ENCODE data around the gene NTRK3.

The NTRK3 gene

GRCh38 chr15:88257311-88258092 lies 963 bp upstream of the NTRK3 start:
- DNase-seq = no peak

DNA sequence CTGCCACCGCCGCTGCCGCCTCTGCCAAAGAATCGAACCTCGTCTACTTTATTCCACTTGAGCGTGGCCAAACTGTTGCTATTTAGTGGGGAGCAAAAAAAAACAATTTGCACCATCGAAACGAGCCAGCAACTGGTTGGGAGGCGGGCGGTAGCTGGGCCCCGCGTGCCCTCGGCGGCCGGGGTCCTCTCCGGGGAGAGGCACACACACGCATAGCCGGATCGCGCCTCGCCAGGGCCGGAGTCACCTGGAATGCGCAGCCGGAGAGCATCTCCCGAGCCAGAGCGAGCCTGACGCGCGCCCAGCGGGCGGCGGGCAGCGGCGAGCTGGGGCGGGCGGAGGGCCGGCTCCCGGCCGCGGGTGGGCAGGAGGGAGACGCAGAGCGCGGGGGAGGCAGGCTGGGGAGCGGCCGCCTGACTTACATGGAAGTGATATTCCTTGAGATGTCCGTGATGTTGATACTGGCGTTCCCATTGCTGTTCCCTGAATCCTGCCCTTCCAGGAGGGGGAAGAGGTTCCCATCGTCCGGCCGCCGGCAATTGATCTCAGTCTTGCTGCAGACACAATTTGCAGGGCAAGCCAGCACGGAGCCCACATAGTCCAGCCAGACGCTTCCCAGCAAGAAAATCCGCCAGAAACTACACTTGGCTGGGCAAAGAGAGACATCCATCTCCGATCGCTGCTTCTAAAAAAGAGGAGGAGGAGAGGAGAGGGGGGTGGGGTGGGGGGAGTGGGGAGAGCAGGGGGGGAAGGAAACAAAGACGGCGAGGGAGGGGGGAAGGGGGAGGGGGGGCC lies 858 bp downstream of the NTRK3 start:
- peak; percentile 26 for DNase-seq

GRCh38 chr15:88255087-88255483 lies 1.5 kb downstream of the NTRK3 start:
- no peak for DNase-seq

DNA sequence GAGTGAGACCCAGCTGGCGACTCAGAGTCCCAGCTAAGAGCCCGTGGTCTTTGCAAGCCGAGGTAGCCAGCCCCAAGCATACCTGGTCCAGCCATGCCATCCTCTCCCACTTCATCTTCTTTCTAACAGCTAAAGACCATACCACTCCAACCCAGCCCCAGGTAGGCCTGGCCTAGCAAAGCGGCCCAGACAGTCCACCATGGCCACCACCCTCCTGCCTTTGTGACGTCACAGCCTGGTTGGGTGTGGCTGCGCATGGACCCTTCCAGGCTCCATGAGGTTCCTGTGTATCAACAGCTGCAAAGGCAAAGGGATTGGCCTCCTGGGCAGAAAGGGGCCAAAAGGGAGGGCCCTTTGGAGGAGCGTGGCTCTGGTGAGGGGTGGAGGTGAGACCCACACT lies 4.1 kb downstream of the NTRK3 start:
- no peak for DNase-seq

DNA sequence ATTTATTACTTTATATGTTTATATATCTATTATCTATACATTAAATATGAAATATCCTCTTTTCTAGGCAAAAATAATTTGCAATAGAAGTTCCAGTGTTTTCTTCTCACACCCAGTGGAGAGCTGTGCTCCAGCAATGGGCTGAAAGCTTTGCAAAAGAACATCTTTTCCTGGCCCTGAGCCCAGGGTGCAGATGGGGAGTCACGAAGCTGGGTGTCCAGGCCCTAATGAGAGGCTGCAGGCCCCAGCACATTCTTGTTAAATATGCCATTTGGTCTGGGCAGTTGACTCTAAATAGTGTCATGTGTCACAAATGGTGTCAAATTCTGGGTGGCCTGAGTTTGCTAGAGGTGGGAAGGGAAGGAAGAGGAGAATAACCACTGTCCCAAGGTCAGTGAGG lies 5.7 kb downstream of the NTRK3 start:
- no peak for DNase-seq

- DNase-seq = no peak
These were observed 7.3 kb downstream of the NTRK3 start for GRCh38 chr15:88249220-88249619.

DNA sequence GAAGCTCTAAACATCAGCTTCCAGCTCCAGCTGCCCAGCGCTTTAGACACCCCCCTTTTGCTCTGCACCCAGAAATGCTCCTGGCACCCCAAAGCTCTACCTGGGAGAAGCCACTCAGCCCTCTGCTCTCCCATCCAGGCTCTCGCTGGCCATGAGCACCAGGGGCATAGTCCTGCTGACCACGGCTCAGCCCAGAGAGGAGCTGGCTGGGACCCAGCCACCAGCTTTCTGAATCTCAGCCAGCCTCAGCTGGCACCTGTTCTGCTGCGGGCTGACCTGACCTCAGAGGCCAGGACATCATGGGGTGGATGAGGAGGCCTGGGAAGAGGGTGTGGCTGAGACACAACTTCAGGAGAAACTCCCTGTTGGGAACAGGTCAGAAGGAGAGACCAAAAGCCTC lies 8.6 kb downstream of the NTRK3 start:
- no peak for DNase-seq

- peak; percentile 64 for DNase-seq
These were observed 9.7 kb downstream of the NTRK3 start for GRCh38 chr15:88246666-88247446.

DNA sequence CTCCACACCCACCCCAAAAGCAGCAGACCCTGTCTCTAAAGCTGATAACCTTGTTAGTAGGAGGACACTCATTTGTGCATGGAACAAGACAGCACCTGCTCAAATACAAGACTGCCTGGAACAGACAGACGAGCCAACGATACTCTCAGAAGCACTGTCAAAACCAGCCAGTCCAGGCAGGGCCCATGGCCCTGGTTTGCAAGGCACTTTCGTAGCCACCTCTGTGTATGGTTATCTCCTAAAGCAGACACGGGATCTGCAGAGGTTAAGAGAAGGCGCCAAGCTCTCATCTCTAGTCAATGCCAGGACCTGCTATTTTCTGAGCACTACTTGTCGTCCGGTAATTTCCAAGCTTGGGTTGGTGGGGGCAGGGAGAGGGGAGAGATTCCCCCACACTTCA lies 10.5 kb downstream of the NTRK3 start:
- DNase-seq = no peak

- DNase-seq = peak; percentile 16
These were observed 12.4 kb downstream of the NTRK3 start for GRCh38 chr15:88243895-88244787.

DNA sequence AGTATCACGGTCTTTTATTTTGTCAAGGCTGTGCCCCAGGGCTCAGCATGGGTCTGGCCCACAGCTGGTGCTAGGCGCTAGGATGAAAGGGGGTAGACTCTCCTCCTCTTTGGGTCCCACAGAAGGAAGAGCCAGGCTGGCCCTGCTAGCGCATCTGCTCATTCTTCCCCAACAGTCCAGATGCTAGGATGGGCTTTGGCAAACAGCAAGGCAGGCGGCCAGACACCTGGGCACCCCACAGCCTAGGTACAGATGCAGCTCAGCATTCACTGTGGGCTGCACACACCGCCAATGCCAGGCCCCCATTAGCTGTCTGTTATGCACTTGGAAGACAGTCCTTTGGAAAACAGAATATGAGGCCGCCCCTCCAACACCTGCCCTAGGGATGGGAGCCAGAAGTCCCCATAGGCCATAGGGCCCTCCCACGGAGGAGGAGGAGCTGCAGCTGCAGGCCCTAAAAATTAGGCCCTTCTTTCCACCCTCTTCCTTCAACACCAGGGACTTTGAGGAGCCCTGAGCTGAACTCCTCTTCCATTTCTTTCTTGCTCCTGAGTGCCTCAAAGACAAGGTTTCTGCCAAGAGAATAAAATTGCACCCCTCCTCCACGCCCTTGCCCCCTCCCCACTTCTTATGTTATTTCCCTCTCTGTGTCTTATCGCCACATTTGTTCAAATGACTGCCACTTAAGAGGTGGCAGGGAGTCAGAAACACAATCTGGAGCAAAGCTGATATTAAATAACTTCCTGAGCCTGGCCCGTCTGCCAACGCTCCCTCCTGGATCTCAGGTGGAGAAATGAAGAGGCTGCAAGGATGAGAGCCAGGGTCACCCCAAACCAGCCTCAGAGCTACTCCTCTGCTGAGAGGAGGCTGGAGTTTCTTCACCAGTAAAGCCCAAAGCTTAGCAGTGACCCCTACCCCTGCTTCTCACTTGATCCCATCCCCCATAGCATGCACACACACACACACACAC lies 13.7 kb downstream of the NTRK3 start:
- DNase-seq = no peak

GRCh38 chr15:88241461-88241860 lies 15.1 kb downstream of the NTRK3 start:
- no peak for DNase-seq

DNA sequence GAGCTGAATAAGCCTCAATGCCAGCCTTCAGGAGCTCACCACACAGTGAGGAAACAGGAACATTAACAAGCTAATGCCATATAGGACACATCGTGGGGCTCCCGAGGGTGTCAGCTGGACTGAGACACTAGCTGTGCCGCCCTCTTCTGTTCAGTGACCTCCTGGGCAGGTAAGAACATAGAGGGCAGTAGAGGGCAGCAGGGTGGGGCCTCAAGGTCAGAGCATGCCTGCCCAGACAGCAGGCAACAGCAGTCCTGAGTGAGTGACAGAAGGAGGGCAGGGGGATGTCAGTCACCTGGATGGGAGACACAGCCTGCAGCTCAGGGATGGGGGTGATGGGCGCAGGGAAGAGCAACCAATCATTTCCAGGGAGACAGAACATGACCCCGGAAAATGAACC lies 15.5 kb downstream of the NTRK3 start:
- DNase-seq = no peak

DNA sequence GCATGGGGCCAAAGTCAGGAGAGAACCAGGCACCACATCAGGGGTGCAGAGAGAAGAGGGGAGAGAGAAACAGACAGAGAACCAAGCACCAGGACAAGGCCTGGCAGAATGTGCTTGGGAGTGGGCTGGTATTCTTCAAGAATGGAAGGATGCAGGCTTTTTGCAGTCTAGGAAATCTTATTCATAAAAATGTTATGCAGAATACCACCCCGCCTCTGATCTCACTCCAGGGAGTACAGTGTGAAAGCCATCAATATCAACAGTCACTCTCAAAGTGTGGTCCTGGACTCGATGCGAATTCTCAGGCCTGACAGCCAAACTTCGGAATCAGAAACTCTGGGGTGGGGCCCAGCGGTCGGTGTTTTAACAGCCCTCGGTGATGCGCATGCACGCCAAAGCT lies 16.9 kb downstream of the NTRK3 start:
- DNase-seq = no peak

- no peak for DNase-seq
These were observed 17.7 kb downstream of the NTRK3 start for GRCh38 chr15:88238618-88239430.

DNA sequence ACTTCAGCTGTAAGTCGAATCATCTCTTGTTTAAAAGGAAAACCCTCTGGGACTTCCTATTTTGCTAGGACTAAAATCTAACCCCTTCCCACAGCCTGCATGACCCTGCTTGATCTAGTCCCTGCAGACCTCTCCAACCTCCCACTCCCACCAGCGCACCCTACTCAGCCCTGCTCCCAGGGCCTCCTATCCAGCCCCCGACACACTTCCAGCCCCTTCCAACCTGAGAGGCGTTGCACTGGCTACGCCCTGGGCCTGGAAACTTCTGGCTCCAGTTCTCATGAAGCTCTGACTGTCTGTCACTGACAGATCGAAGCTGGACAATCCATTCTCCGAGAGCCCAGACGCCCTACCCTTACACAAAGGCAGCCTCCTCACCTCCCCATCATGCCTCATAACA lies 21.8 kb downstream of the NTRK3 start:
- no peak for DNase-seq

DNA sequence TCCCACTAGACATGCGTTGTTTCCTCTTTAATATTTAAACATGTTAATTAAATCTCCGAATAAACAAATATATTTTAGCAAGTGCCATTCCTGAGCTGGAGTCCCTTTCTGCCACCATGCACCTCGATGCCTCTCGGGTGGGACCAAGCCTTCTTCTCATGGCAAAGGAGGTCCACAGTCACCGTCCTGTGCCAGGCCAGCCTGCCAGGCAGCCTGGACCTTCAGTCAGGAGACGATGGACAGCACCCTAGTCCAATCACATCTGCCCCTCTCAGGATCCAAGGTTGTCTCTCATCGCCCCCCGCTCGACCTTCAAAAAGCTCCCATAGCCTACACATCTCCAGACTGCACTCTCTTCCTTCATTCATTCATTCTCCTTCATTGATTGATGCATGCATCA lies 22.6 kb downstream of the NTRK3 start:
- no peak for DNase-seq

GRCh38 chr15:88232771-88233201 lies 23.8 kb downstream of the NTRK3 start:
- DNase-seq = no peak

- no peak for DNase-seq
These were observed 24.5 kb downstream of the NTRK3 start for GRCh38 chr15:88231909-88232644.

DNA sequence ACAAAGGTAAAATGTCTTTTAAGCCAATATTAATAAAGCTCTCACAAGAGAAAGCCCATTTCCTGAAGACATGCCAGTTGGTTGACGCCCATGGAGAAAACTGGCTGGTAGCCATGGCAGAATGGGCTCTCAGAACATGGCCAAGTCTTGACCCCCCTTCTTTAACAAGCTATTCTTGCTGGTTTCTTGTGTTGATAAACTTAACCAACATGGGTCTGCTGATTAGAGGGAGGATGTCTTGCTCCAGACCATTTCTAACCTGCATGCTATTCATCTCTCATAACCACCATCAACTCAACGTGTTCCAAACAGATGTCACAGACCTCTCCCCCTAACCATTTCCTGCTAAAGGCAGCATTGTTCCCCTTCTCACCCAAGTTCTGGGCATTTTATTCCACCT lies 25.7 kb downstream of the NTRK3 start:
- no peak for DNase-seq

Data from NCI-H345 (cell line).